Cardiac fibroblast (primary cell): ENCODE results near the gene NT5DC2.

Experiments used
- DNase-seq, 2 donors: peaks; one replicate each; pipeline versions ENCODE4 v3.0.0 to v3.0.0-alpha.2; 2010; ENCODE audit warnings: low read depth in 2 of 2
- H3K4me3 ChIP-seq, 2 donors: replicated peaks in 1 of 2; 1 replicate in 1 of 2; 2 replicates in 1 of 2; pipeline ENCODE4 v1.5.1; 2011; ENCODE audit warnings: low read depth in 2 of 2, low read length in 2 of 2, mild to moderate bottlenecking in 2 of 2, moderate library complexity in 1 of 2
- CTCF ChIP-seq: IDR thresholded peaks from one replicate; pipeline ENCODE4 v1.5.1; 2011; ENCODE audit warnings: low read depth, mild to moderate bottlenecking, low read length, inconsistent platforms

The NT5DC2 gene

DNA sequence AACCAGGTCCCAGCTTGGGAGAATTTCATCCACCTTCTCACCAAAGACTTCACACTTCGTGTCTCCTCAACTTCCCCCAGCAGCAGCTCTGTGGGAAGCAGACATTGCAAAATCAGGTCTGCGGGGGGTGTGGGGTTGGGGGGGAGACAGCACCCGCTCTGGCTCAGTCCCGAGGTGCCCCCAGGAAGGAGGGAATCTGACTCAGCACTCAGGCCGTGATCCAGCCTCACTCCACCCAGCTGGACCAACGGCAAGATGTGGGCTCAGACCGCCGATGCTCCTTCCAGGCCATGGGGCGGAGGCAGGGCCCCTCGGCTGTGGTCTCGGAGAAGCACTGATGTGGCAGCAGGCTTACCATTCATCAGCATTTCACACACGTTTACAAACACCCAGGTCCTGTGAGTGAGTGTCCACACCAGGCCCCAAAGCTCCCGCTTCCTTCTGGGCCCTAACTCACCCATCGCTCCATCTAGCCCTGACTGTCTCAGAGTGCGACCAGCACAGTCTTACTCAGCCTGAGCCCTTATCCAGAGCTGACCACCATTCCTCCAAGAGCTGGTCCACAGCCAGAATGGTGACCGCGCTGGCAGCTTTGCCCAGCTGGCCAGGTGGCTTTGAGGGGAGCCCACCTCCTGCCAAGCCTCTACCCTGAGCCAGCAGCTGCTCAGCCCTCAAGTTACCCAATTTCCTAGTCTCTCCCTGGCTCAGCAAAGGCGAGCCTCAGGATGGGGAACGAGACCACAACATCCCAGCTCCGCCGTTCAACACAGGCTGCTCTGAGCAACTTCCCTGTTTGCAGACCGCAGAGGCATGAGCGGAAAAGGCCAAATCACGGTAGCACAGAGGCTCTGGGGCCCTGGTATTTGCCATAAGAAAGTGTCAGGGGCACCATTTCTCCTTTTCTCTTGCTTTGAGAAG lies 35.3 kb downstream of the NT5DC2 start:
- H3K4me3 ChIP-seq: no peak overlapping the region
- no peak for TF ChIP-seq CTCF
- DNase-seq: peak; percentile 49 to 82

- peak; percentile 61 to 67 for DNase-seq
- H3K4me3 ChIP-seq: no peak overlapping the region
- no peak for TF ChIP-seq CTCF
Observed at GRCh38 chr3:52495777-52496602, 37.7 kb downstream of the NT5DC2 start.

GRCh38 chr3:52494886-52495495 lies 38.7 kb downstream of the NT5DC2 start, which contains the start of gene STAB1:
Gene STAB1, plus strand, starts transcription at chr3:52495338. Its CDS starts 76 bp downstream, at chr3:52495414.
- peak in 1 of 2 donors; percentile 19 for DNase-seq
- TF ChIP-seq CTCF: no peak
- H3K4me3 ChIP-seq: peak within 1 kb of the TSS in 1 of 2 donors; percentile 13

GRCh38 chr3:52494445-52494844 lies 39.2 kb downstream of the NT5DC2 start:
- TF ChIP-seq CTCF: no peak
- no peak overlapping the region for H3K4me3 ChIP-seq
- DNase-seq: no peak

DNA sequence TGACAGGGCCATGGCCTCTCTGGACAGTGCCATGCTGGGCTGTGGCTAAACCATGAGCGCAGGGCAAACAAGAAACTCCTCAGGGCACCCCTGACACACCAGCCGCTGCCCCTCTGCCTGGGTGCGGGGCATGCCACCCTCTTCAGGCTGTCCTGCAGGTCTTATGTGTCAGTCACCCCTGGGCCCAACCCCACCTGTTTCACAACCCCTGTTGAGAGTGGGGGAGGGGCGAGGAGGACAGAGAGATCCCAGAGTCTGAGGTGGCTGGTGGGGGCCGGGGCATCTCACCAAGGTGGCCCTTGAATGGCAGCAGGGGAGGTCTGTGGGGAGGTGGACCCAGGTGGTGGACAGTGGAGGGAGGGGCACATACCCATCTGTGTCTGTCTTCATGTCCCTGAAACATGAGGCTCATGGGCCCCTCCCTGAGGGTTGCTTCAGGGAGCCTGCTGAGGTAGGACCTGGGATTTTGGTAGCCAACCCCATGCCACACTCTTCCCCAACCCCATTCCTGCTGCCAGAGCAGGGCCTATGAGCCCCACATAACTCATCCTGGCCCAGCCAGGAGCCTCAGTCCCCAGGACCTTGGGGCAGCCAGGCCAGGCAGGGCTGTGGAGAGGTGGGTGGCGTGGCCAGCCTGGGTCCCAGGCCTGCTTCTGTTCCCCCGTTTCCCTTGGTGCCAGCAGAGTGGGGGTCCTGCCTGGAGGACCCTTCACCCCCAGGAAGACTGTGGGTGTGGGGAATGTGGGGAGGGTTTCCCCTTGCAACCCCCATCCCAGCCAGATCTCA lies 40.2 kb downstream of the NT5DC2 start:
- no peak for DNase-seq
- TF ChIP-seq CTCF: no peak
- no peak overlapping the region for H3K4me3 ChIP-seq

- DNase-seq: no peak
- no peak for TF ChIP-seq CTCF
- no peak overlapping the region for H3K4me3 ChIP-seq
Observed at GRCh38 chr3:52492059-52492458, 41.6 kb downstream of the NT5DC2 start.
